Body of pancreas (tissue), 4 donors: Measurements from ENCODE around the gene MTFMT.

Source experiments
- POLR2A ChIP-seq, 3 donors: fragments of 450-650 bp; IDR thresholded peaks; one replicate each; pipeline ENCODE4 v1.6.1; 2016; ENCODE audit warnings: antibody characterized with exemption in 3 of 3, mild to moderate bottlenecking in 2 of 3
- TF ChIP-seq, protein P1 (sequence below), 7 experiments: fragments of 450-650 bp in 4 of 7; fragments of 200-600 bp in 3 of 7; sonication (generic) in 3 of 7; IDR thresholded peaks; one replicate each; pipeline ENCODE4 v1.5.1; 2016 to 2019; ENCODE audit warnings: antibody characterized with exemption in 7 of 7

DNA sequence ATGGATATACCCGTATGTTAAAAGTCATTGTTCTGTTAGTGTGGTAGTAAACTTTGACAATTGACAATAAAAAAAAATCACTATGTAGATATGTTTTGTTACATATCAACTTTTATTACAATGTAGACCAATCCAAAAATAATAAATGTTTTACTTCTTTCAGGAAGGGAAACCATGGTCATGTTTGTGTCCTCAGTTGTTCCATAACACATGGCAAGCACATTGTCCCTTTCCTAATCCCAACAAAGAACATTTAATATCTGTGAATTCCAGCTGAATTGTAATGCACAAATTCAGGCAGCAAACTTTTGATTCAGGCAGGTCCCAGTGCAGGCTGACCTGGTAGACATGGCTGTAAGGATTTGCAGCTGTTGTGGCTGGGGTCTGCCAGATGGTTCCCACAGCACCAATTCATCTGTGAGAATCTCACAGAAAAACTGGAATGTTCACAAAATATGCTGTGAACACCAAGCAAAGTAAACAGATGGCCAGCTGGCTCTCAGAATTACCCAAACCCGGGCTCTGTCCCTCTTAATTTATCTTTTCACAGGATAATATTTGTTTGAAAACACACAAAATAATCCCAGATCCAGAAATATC lies 37.8 kb downstream of the MTFMT start:
- TF ChIP-seq, protein P1, sequence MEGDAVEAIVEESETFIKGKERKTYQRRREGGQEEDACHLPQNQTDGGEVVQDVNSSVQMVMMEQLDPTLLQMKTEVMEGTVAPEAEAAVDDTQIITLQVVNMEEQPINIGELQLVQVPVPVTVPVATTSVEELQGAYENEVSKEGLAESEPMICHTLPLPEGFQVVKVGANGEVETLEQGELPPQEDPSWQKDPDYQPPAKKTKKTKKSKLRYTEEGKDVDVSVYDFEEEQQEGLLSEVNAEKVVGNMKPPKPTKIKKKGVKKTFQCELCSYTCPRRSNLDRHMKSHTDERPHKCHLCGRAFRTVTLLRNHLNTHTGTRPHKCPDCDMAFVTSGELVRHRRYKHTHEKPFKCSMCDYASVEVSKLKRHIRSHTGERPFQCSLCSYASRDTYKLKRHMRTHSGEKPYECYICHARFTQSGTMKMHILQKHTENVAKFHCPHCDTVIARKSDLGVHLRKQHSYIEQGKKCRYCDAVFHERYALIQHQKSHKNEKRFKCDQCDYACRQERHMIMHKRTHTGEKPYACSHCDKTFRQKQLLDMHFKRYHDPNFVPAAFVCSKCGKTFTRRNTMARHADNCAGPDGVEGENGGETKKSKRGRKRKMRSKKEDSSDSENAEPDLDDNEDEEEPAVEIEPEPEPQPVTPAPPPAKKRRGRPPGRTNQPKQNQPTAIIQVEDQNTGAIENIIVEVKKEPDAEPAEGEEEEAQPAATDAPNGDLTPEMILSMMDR (IDR thresholded peaks at IDR 0.05), result no peak
- no peak for TF ChIP-seq POLR2A (IDR thresholded peaks at IDR 0.05)
